ENCODE measurements around the gene ZDHHC20.

ZDHHC20 gene

DNA sequence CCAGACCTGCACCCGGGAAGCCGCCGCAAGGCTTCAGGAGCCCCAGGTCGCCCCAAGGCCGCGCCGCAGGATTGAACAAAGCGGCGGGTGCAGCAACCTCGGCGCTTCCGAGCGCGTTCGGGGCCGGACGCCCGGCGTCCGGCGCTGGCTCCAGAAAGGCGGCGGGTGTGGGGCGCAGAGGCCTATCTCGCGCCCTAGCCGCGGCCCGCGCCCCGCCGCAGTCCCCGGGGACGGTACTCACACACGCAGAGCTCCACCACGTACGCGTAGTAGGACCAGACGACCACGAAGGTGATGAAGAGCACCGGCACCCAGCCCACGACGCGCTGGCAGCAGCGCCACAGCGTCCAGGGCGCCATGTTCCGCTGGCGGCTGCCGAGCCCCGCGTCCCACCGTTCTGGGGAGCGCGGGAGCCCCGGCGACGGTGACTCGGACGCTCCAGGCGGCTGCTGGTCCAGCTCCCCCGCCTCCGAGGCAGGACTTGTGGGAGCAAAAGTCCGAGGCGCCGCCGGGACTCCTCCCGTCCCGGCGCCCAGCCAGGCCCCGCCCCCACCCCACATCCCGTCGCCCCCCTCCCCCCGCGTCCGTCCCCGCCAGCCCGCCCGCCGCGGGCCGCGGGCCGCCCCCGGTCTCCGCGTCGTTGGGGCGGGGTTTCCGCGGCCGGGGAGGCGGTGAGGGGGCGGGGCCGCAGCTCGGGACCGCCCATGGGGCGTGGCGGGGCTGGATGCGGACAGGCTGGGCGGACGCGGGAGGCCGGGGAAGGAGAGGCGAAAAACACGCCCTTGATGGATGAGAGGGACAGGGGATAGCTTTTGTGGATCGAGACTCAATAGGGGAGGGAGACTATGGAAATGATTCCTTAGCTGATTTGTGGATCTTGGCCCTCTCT is at the start of gene ZDHHC20:
ZDHHC20 (minus strand) TSS at position 491 of the 889 bp plus-strand sequence; CDS start at position 359, 132 bp downstream.
- DNase-seq, result peak; percentile 35 to 98 (median 84)

GRCh38 chr13:21504379-21504778 is 45.3 kb upstream of the ZDHHC20 start:
- no peak for DNase-seq

DNA sequence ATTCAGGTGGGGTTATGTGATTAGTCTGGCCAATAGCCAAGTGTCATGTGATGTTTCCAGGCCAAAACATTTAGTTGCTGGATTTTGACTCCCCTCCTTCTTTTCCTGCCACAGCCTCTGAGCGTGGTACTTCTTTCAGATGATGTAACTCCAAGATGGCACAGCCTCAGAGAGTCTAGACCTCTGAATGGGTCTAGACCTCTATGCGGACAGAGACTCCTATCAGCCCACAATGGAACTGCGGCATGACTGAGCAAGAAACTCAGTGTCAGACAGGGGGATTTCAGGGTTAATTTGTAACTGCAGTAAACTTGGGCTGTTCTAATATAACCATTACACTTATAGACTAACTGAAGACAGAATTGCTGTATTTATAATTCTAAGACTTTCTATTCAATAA is 42.6 kb upstream of the ZDHHC20 start:
- no peak for DNase-seq

DNA sequence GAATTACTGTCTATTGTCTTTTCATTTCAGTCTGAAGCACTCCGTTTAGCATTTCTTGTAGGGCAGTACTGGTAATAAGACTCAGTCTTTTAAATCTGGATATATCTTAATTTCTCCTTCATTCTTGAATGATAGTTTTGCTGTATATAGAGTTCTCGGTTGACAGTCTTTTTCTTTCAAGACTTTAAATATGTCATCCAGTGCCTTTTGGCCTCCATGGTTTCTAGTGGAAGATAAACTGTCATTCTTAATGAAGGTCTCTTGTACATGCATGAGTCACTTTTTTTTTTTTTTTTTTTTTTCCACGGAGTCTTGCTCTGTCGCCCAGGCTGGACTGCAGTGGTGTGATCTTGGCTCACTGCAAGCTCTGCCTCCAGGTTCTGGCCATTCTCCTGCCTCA is 27.2 kb upstream of the ZDHHC20 start:
- no peak for DNase-seq

DNA sequence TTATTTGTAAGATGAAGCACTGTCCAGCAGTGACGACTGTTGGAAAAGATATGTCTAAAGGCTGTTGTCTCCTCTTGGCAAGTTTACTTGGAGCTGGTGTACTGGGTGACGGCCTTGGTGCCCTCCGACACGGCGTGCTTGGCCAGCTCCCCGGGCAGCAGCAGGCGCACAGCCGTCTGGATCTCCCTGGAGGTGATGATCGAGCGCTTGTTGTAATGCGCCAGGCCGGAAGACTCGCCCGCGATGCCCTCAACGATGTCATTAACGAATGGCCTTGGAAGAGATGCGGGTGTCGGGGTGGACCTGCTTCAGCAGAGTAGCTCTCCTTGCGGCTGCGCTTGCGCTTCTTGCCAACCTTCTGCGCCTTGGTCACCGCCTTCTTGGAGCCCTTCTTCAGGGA is 24.6 kb upstream of the ZDHHC20 start:
- DNase-seq, result no peak

DNA sequence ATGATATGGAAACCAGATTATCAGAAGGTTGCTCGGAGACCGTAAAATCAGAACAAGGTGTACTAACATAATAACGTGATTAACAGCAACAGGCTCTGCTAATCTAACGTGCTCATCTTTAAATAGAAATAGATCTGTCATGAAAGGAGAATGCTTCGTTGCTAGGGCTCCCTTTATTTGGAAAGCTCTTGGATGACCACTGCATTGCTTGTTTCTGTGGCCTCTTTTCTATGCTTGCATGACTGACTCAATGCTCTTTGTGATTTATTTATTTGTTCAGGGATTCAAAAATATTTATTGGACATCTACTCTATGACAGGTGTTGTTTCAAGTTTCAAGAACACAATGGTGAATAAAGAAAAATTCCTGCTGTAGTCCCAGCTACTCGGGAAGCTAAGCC is 22.3 kb upstream of the ZDHHC20 start:
- no peak for DNase-seq

GRCh38 chr13:21478881-21479808 is 20.0 kb upstream of the ZDHHC20 start:
- DNase-seq, result peak in 20 of 56 donors; percentile 1 to 80 (median 13)

- peak; percentile 19 to 90 (median 74) for DNase-seq
Observed at GRCh38 chr13:21476893-21477472, 17.9 kb upstream of the ZDHHC20 start.

DNA sequence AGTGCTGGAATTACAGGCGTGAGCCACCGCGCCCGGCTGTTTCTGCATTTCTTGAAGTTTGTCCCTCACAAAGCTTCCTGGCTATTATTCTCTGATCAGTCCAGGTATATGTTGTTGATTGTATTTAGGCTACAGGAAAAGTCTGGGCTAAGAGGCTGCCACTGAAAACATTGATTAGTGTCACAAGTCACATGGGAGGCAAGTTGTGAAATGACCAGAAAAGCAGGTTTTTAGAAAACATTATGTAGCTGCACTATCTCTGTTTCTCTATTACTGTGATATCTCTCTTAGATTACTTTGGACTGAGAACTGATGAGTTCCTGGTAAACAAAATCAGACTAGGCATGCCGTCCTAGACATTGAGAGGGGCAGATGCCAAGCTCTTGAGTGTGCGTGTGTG is 16.0 kb upstream of the ZDHHC20 start:
- no peak for DNase-seq

DNA sequence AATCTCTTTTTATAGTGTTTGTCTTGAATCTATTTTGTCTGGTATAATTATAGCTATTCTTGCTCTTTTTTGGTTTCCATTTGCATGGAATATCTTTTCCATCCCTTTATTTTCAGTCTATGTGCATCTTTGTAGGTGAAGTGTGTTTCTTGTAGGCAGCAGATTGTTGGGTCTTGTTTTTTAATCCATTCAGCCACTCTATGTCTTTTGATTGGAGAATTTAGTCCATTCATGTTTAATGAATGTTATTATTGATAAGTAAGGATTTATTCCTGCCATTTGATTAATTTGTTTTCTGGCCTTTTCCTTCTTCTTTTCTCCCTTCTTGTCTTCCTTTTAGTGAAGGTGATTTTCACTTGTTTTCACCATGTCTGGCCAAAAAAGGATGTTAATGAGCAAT is 11.7 kb upstream of the ZDHHC20 start:
- no peak for DNase-seq

GRCh38 chr13:21466527-21466926 is 7.4 kb upstream of the ZDHHC20 start:
- DNase-seq, result no peak

- no peak for DNase-seq
Observed at GRCh38 chr13:21465710-21466160, 6.6 kb upstream of the ZDHHC20 start.

- DNase-seq, result peak in 3 of 56 donors; percentile 2 to 13 (median 12)
Observed at GRCh38 chr13:21463424-21463823, 4.3 kb upstream of the ZDHHC20 start.

GRCh38 chr13:21461131-21461530 is 2.0 kb upstream of the ZDHHC20 start:
- DNase-seq, result no peak

GRCh38 chr13:21458451-21458812 is 671 bp downstream of the ZDHHC20 start:
- peak in 15 of 56 donors; percentile 6 to 53 (median 34) for DNase-seq

- no peak for DNase-seq
Observed at GRCh38 chr13:21453387-21454081, 5.6 kb downstream of the ZDHHC20 start.

- DNase-seq, result no peak
Observed at GRCh38 chr13:21450936-21451335, 8.2 kb downstream of the ZDHHC20 start.

DNA sequence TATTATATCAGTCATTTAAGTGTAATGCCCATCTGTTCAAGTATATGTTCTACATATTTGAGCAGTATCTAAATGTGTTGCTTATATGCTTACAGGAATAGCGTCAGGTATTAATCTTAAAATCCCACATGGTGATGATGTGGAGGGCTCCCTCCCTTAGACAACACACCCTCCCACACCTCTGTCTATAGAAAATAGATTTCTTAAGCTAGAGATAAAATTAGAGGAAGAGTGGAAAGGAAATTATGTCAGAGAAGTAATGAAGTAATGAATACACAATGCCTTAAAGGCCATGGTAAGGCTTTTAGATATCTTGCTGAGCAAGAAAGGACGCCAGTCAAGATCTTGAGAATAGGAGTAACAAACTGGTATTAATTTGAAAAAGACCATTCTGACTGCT is 12.4 kb downstream of the ZDHHC20 start:
- no peak for DNase-seq

- no peak for DNase-seq
Observed at GRCh38 chr13:21445759-21446158, 13.3 kb downstream of the ZDHHC20 start.

DNA sequence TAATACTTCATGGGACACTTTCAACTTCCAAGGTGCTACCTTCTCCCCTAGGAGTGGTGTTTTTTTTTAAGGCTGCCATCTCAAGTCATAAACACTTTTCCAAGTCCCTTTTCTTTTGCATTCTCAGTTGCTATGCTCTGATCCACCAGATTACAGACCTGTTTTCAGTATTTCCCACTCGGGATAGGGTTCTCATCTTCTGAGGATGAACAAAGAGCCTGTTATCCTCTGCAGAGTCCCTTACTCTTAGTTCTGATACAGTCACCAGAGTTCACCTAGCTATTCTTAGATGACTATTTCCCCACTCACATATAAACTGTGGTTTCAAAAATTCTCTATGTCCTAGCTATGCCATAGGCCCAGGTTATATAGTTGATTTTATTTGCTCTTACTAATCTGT is 15.9 kb downstream of the ZDHHC20 start:
- no peak for DNase-seq

GRCh38 chr13:21436582-21436981 is 22.5 kb downstream of the ZDHHC20 start:
- DNase-seq, result no peak
